Erythroblast (primary cell): ENCODE data around the gene PLK2.

Source experiments
- GATA1 ChIP-seq: IDR thresholded peaks from 2 replicates; pipeline ENCODE4 v1.6.1; 2011; ENCODE audit warnings: low read depth, mild to moderate bottlenecking, control low read depth, low read length, moderate library complexity
- POLR2A ChIP-seq: IDR thresholded peaks from 2 replicates; pipeline ENCODE4 v1.6.1; 2011; ENCODE audit warnings: mild to moderate bottlenecking, low read length

- TF ChIP-seq POLR2A, result no peak
- TF ChIP-seq GATA1, result no peak
Measured at GRCh38 chr5:58469896-58470295, 10.0 kb upstream of the PLK2 start.
